HG02943 (cell line): Measurements from ENCODE around the gene INTS4.
"Not testable (repeated sequence)": the region's sequence is repeated elsewhere in the genome, so short reads cannot be mapped to it uniquely, and the experiment has no call there.

ENCODE experiments used
- ATAC-seq: cut with Tn5 transposase; IDR thresholded peaks from one replicate; pipeline ENCODE4 v1.9.1; 2021; ENCODE audit warnings: mild to moderate bottlenecking, low read depth, moderate library complexity; ENCODE audit not compliant: unreplicated experiment

Gene INTS4

DNA sequence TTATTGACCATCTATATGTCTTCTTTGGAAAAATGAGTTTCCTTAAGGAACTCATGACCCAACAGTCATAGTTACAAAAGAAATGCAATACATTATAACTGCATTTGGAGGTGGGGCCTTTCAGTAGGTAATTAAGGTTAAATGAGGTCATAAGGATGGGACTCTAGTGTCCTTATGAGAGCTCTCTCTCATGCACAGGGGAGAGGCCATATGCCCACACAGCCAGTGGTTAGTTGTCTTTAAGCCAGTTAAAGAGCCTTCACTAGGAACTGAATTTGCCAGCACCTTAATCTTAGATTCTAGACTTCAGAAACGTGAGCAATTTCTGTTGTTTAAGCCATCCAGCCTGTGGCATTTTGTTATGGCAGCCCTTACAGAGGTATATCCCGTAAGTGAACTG, 27.3 kb downstream of the INTS4 start:
- ATAC-seq: no peak

- no peak for ATAC-seq
Measured at GRCh38 chr11:77966338-77966737, 28.1 kb downstream of the INTS4 start.

DNA sequence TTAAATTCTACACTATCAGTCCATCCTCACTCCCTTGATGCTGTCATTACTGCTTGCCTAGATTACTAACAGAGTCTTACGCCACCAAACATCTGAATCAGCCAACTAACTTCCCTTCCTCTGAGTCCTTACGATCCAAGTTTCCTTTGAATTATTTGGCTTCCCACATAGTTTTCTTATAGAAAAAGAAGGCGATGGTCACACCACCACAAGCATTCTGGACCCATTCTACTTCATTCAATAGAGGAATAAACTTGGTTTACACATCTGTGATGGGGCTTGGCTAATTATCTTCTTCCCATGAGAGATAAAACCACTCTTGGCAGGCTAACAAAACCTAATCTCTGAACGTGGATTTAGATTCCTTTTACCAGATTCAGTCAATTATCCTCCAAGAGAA, 35.0 kb downstream of the INTS4 start:
- ATAC-seq: no peak

DNA sequence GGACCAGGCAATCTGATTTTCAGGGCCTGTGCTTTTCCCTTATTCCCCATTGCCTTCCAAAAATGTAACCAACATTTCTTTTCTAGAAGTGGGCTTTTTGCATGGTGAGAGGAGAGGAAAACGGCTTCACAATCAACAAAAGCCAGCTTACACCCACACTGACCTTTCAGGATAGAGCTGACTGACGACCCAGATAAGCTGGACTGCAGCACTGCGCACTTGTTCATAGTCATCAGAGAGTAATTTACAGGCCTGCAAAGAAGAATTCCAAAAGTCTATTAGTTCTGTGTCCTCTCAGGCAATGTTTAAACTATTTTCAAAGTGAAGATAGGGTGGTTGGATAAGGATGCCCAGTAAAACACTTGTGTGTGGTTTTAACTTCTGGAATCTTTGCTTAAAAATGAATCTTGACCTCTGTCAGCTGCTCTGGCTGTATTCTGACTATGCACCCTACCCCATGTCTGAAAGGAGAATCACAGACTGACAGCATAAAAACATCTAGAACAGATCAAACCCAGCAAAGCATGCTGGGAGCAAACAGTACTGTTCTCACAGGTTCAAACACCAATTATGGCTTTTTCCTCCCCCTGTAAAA, 35.8 kb downstream of the INTS4 start:
- ATAC-seq: not testable (repeated sequence)

- ATAC-seq: not testable (repeated sequence)
Measured at GRCh38 chr11:77943296-77943695, 51.2 kb downstream of the INTS4 start.

GRCh38 chr11:77942465-77942864, 52.0 kb downstream of the INTS4 start:
- not testable (repeated sequence) for ATAC-seq

DNA sequence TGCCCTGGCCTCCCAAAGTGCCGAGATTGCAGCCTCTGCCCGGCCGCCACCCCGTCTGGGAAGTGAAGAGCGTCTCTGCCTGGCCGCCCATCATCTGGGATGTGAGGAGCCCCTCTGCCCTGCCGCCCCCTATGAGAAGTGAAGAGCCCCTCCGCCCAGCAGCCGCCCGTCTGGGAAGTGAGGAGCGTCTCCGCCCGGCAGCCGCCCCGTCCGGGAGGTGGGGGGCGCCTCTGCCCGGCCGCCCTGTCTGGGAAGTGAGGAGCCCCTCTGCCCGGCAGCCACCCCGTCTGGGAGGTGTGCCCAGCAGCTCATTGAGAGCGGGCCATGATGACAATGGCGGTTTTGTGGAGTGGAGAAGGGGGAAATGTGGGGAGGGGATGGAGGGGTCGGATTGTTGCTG, 60.9 kb downstream of the INTS4 start:
- ATAC-seq: not testable (repeated sequence)

- ATAC-seq: not testable (repeated sequence)
Measured at GRCh38 chr11:77930334-77931208, 63.9 kb downstream of the INTS4 start.

GRCh38 chr11:77917713-77918112, 76.8 kb downstream of the INTS4 start:
- not testable (repeated sequence) for ATAC-seq

DNA sequence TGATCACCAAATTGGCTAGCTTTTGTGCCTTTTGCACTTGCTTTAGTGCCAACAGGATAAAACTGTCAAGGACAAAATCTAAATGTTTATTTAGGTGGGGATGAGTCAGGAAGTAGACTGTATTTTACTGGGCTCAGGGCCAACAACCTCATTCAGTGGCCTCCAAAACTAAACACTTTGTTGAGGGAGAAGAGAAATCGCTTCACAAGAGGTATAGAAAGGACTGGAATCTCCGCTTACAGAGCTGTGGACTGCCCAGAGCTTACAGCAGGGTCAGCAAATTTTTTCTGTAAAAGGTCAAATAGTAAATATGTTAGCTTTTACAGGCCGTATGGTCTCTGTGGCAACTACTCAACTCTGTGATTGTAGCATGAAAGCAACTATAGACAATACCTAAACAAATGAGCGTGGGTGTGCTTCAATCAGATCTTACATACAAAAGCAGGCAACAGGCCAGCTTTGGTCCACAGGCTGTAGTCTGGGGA, 80.1 kb downstream of the INTS4 start:
- ATAC-seq: not testable (repeated sequence)

DNA sequence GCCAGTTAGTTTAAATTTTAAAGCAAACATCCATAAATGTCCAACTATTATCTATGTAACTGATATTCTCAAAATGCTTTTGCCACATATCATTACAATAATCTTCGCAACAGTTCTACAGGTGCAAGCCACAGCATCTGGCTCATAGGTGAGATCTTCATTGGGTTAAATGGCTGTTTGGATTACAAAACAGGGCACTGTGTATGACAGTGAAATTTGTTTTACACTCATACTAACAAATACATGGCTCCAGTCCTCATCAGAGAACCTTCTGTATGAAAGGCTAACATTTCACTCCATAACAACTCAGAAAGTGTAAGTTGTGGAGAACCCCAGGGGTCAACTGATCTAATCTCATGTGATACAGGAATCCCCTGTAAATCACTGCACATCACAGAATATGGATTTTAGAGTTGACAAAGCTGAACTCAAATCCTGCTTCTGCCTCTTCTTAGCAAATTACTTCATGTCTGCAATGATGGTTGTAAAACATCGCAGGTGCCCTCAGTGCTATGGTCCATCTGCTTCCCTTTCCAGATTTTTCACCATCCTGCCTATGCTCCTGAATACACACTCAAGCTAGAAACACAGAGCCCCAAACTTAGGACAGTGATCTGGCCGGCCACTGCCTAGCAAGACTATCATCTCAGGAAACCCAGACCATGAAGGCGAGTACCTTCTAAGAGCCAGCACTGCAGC, 80.7 kb downstream of the INTS4 start:
- not testable (repeated sequence) for ATAC-seq

DNA sequence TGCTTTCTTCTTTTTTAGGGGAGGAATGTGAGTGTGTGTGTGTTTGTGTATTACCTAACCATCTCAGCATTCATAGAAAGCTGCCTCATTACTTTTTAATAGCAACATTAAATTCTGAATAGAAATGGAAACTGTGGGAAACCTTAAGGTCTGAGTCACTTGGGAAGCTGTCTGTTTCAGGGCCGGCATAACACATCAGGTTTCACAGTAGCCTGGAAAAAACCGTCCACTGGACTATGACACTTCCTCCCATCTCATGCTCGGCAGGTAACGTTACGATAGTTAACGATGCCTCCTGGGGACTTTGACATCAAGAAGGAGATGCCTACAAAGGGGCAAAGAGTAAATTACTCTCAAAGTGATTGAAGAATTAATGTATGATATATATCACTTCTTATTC, 83.6 kb downstream of the INTS4 start:
- not testable (repeated sequence) for ATAC-seq

DNA sequence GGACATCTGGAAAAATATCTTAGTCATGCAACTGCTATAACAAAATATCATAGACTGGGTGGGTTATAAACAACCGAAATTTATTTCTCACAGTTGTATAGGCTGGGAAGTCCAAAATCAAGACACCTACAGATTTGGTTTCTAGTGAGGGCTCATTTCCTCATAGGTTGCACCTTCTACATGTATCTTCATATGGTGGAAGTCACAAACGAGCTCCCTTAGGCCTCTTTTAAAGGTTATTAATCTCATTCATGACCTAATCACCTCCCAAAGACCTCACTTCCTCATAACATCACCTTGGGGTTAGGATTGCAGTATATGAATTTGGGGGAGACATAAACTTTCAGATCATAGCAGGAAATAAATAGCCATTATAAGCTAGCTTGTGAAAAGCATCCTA, 85.2 kb downstream of the INTS4 start:
- no peak for ATAC-seq

- ATAC-seq: no peak
Measured at GRCh38 chr11:77908835-77909234, 85.6 kb downstream of the INTS4 start.

DNA sequence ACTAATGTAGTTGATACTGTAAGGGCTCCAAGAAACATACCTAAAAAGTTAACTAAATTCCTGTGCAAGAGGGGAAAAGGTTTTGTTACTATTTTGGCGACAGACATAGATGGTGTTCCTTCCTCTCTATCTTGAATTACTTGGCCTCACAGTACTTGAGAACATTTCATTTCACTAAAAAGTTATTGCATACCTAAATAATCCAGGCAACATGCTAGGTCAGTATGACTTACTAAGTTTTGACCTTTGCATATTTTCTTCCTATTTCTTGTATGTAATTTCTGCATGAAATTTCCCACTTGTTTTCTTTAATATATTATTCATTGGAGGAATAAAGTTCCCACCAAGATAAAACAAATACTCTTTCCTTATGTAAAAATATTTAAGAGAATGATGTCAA, 99.5 kb downstream of the INTS4 start:
- ATAC-seq: not testable (repeated sequence)

DNA sequence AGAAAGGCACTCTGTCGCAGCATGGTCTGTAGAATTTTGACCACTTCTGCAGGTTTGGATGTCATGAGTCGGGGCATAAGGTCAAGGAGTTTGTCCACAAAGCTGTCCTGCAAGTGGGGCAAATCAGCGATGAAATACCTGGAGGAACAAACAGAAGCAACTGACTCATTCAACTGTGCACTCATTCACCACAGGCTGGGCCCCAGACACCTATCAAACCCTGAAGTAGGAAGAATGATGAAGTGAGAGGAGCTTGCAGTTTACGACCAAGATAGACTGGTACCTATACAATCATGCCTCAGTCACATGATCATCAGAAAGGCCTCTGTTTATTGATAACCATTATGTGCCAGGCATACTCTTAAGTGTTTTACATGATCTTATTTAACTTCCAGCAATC, 102.8 kb downstream of the INTS4 start:
- ATAC-seq: not testable (repeated sequence)

GRCh38 chr11:77891256-77891655, 103.2 kb downstream of the INTS4 start:
- not testable (repeated sequence) for ATAC-seq

DNA sequence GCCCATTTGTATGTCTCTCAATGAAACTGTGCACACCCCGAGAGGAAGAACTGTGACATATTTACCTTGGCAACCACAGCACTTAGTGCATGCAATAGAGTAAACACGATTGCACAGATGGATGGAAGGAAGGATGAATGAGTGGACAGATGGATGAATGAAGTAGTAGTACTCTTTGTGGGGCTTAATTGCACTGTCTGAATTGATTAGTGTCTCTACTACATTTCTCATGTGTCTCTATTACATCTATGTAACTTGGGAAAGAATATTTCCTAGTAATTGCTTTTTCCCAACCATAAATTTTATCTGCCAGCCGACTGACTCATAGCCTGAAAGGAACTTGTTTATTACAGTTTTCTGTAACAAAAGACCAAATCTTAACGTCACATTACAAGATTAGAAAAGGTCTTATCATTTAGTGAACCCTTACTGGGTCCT, 103.8 kb downstream of the INTS4 start:
- not testable (repeated sequence) for ATAC-seq

- not testable (repeated sequence) for ATAC-seq
Measured at GRCh38 chr11:77890100-77890614, 104.3 kb downstream of the INTS4 start.

GRCh38 chr11:77889045-77889444, 105.4 kb downstream of the INTS4 start:
- ATAC-seq: not testable (repeated sequence)

DNA sequence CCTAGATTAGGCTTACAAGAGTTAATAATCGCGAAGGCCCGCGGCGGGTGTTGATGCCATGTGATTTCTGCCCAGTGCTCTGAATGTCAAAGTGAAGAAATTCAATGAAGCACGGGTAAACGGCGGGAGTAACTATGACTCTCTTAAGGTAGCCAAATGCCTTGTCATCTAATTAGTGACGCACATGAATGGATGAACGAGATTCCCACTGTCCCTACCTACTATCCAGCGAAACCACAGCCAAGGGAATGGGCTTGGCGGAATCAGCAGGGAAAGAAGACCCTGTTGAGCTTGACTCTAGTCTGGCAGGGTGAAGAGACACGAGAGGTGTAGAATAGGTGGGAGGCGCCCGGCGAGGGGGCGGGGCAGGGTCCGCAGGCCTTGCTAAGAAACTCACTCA, 108.1 kb downstream of the INTS4 start:
- no peak for ATAC-seq
